22Rv1 (cell line): ENCODE data around the gene TRDN.

Experiments used
- CTCF ChIP-seq: fragments of 450-650 bp; IDR thresholded peaks from 2 replicates; pipeline ENCODE4 v1.5.1; 2017; ENCODE audit warnings: mild to moderate bottlenecking
- ZFX ChIP-seq: fragments of 450-650 bp; IDR thresholded peaks from 2 replicates; pipeline ENCODE4 v1.6.1; 2017; ENCODE audit warnings: antibody characterized with exemption, borderline replicate concordance

- no peak for TF ChIP-seq CTCF
- no peak for TF ChIP-seq ZFX
Observed at GRCh38 chr6:123363912-123364311, 272.8 kb downstream of the TRDN start.
